DMS79 (cell line): Measurements from ENCODE around the gene DOC2B.
"Not testable (repeated sequence)": the region's sequence is repeated elsewhere in the genome, so short reads cannot be mapped to it uniquely, and the experiment has no call there.

Source experiments
- DNase-seq: peaks from one replicate; lab custom pipeline; 2025; lab: John Stamatoyannopoulos, UW

Gene DOC2B

DNA sequence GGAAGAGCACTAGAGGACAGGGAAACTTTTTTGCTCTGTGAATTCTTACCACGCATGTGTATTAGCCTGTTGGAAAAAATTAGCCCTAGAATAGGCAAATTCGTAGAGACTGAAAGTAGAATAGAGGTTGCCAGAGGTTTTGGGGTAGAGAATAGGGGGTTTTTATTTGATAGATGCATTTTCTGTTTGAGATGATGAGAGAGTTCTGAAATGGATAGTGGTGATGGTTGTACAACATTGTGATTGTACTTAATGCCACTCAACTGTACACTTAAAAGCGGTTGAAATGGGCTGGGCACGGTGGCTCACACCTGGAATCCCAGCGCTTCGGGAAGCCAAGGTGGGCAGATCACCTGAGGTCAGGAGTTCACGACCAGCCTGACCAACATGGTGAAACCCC, 8.0 kb upstream of the DOC2B start:
- DNase-seq, result no peak

DNA sequence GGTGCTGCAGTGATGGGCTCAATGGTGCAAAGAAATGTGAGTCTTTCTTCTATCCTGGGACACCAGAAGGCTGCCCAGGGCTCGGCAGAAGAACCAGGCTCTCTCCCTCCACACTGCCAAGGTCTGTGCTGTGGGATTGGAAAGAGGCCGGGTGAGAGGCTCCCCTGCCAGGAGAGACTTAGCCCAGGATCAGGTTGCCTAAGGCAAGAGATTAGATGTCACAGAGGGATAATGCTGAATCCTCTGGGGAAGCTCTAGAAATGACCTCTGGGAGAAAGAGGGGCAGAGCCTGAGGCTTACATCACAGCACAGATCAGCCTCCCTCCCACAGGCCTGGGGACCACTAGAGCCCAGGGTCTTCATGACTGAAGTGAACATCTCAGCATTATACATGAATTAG, 5.7 kb upstream of the DOC2B start:
- DNase-seq, result no peak

DNA sequence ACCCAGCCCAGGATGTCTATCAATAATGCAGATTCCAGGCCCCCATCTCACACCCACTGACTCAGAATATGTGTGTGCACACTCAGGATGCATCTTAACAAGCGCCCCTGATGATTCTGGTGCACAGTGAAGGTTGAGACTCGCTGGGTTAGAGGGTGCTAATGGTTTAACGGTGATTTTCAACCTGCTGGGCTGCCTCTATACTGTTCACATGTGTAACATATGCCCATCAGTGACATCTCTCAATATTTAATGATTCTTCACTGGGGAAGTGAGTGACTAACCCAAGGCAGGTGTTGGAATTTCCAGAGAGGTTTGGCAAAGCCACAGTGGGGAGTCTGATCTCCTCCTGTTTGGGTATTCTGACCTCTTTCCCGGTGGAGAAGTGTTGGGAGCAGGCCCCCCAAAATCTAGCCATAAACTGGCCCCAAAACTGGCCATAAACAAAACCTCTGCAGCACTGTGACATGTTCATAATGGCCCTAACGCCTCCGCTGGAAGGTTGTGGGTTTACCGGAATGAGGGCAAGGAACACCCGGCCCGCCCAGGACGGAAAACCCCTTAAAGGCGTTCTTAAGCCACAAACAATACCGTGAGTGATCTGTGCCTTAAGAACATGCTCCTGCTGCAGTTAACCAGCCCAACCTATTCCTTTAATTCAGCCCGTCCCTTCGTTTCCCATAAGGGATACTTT, 4.1 kb upstream of the DOC2B start:
- DNase-seq, result no peak

DNA sequence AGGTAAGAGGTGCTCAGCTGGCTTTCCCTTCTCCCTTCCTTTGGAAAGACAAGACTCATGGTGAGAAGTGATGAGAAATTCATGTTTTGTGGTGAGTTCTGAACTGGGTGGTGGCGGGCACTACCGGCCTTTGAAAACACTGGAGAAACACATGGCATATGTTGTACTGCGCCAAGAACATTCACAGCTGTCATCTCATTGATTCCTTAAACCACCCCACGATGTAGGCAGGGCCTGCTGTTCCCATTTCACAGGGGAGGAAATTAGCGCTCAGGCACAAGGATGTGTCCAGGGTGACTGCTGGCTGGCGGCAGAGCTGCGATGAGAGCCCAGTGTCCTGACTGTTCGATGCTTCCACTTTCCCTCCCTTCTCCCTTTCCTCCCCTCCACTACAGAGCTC, 1.6 kb upstream of the DOC2B start:
- DNase-seq, result no peak

DNA sequence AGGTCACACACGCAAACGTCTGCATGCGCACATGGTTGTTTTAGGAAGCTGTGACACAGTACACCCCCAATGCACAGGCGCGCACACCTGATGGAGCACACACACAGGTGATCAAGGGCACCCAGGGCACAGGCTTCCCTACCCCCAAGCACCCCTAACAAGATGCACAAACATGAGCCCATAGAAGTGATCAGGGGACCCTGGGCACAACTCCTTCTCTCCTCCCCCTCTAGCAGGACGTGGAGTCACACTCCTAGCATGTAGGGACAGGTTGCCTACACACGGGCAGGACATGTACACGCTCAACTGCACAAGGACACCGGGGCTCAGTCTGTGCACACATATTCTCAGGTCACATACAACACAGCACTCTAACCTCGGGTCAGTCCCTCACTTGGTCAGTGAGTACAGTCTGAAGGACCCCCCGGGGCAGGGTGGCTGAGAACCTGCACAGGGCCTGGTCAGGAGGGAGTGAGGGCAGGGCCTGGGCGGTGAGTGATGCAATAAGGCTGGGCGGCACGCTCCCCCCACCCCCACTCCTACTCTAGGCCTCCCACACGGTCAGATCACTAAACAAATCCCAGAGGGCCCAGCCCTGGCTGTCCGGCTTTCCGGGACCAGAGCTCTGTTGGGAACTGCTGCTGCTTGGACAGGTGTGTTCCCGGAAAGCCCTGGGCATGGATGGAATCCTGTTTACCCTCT, 751 bp upstream of the DOC2B start:
- no peak for DNase-seq

GRCh38 chr17:180381-181244, 837 bp downstream of the DOC2B start:
- DNase-seq, result no peak

- DNase-seq, result no peak
These were observed 1.6 kb downstream of the DOC2B start for GRCh38 chr17:179781-180380.

- DNase-seq, result no peak
These were observed 2.4 kb downstream of the DOC2B start for GRCh38 chr17:179066-179432.

GRCh38 chr17:178292-179065, 3.0 kb downstream of the DOC2B start:
- DNase-seq, result no peak

- DNase-seq, result no peak
These were observed 3.7 kb downstream of the DOC2B start for GRCh38 chr17:177762-178161.

DNA sequence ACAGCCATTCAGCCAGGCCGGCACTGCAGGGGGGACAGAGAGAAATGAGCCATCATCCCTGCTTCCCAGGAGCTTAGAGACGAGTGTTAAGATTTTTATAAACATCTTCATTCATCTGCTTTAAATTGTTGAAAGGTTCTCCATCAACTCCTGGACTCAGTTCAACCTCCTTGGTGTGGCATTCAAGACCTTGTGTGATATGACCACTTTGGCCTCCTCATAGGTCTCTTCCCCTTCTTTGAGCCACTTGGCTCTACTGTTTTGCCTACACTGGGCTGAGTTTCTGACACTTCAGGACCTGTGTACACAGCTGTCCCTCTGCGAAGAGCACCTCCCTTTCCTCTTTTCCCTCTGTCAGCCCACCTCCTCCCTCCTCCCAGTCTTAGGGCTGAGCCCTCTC, 4.3 kb downstream of the DOC2B start:
- DNase-seq, result no peak

DNA sequence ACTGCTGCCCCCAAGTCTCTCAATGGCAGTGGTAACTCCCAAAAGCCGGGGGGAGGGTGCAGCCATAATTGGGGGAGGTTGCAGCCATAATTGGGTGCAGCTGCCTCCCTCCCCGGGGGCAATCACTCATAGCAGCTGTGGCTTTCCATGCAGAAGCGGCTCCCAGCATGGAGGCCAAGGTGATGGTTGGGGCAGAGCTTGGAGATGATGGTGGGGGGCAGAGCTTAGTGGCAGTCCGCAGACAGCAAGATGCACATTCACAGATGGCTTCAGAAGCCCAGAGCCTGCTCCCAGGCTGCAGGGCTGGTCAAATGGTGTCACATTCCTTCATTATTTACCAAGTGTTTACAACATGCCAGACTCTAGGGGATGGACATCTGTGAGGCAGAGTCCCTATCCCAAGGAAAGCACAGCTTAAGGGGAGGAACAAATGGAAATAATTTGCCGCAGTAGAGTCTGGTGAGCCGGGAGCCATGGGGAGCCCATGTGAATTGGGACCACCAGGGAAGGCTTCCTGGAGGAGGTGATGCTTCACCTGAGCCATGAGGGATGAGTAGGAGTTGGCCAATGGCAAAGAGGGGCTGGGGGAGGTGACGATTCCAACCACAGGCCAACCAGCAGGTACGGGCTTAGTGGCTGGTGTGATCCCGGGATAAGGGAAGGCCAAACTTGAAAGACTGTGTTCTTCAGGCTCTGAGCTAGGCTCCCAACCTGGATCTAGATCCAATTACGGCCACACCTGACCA, 8.1 kb downstream of the DOC2B start:
- DNase-seq, result no peak

- DNase-seq, result no peak
These were observed 9.0 kb downstream of the DOC2B start for GRCh38 chr17:172401-172800.

GRCh38 chr17:171871-172270, 9.6 kb downstream of the DOC2B start:
- DNase-seq, result no peak

DNA sequence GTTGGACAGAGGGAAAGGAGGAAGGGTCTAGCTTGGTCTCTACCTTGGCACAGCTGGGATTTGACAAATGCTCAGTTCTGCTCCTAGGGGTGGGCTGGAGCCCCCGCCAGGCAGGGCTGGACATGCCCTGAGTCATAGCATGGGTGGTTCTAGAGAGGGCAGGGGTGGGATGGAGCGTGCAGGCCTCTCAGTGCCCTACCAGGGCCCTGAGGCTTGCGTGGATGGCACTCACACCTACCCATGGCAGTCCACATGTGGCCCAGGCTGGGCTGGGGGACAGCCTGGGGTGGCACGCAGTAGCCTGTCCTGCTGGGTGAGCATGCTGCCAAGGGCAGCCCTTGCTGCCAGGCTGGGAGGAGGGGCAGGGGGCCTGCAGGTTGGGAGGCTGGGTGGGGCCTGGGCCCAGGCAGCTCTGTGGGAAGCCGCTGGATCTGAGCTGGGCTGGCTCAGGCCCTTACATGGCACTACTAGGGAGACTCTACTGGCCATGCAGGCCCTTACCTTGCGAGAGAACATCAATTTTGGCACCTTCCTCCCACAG, 11.2 kb downstream of the DOC2B start:
- DNase-seq, result no peak

- DNase-seq, result not testable (repeated sequence)
These were observed 12.8 kb downstream of the DOC2B start for GRCh38 chr17:168614-169013.

- no peak for DNase-seq
These were observed 15.5 kb downstream of the DOC2B start for GRCh38 chr17:165939-166338.

DNA sequence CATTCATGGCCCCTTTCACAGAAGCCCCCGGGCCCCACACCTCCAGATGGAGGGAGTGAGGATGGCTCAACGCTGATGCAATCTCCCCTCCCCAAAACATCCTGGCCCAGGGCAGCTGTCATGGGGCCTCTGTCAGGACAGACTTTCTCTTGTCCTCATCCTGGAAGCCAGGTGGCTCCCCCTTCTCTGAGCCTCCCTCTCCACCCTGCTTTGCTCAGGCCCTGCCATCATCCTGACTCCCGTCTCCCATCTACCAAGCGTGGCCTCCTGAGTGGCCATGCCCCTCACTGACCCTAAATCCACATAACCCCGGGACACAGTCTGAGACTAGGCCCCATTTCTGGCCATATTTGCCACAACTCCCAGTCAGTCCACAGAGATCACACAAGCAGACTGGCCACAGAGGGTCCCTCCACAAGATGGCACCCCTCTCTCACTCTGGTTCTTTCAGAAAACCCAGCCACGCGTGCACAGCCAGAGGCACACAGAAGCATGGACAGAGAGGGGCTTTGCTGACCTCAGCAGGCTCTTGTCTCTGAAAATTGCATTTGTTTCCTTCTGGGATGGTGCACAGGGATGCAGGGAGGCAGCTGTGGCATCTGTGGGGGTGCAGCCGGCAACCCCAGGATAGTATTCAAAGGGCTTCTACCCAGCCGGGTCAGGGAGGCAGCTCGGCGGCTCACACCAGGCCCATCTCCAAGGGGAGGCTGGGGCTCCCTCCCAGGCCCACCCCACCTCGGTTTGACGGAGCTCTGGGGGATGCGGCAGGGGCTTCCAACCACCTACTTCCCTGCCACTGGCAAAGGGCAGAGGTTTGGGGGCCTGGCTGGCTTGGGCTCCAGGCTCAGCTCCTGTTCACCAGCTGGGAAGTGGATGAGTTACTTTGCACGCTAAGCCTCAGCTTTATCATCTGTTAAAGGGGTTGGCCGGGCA, 16.9 kb downstream of the DOC2B start:
- no peak for DNase-seq

DNA sequence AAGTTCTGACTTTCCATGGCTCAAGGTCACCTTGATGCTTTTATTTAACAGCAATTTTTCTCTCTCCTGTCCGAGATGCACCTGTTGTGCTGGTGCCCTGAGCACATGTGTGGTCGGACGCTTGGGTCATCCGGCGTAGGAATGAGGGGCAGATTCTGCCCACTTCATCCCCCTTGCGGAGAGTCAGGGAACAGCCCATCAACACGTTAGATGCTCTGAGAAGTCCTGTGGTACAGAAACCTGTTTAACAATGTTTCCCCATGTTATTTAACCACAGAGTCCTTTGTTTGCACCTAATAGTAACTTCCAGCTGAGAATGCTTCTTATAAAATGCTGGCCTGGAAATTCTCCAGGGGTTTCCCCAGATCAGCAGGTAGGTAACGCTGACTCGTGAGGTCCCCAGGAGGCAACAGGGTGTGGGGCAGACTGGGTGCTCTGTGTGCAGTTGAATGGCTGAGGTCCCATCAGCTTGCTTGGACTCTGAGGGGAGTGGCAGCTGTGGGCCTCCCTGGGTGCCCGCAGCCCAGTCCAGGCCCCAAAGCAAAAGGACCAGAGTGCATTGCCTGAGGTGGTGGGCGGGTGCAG, 17.8 kb downstream of the DOC2B start:
- no peak for DNase-seq
